ENCODE measurements around the gene RALGDS. TPM values are rescaled to one million over a fixed set of nuclear protein-coding genes. Genes with fewer than 3 reads are reported as not detected.
A peak's percentile ranks its signal among the peaks of the same experiment; 100 is the strongest.

Gene RALGDS
- total and polyA plus RNA-seq, 12 donors, result 15.6 to 45.1 (median 28.1) TPM

DNA sequence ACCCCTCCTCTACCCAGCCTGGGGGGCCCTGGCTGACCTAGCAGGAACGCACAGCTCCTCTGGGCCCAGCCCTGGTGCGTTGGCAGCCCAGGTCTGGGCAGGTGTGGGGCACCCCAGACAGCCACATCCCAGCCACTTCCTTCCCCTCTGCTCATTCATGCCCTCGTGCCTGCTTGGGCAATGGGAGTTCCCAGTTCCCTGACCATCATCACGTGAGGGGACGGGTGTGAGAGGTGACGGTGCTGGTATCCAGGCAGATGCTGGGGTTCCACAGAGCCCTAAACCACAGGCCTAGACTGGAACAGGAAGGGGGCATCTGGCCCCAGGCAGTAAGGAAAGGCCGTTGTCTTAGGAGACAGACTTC lies 8.4 kb downstream of the RALGDS start:
- Histone ChIP-seq H3K27ac (peak overlapping the region in 9 of 10 donors; percentile 73 to 96 (median 82)), H3K4me3 (no peak overlapping the region), H3K9me3 (no peaks in the 10 kb centered on the region), H3K4me1 (peaks cover 50 to 64% (median 57%) of the 10 kb centered on the region in 9 donors), H3K36me3 (peaks cover 5 to 55% (median 21%) of the 10 kb centered on the region in 9 donors), H3K27me3 (no peaks in the 10 kb centered on the region)
- 55 to 61% methylated on average over 7 of the region's 7 CpGs for WGBS, 2 donors
- peak; percentile 34 to 59 for DNase-seq
- intact Hi-C loops (cut with DNase I), result no loop called here
- peak in 6 of 8 donors; percentile 6 to 31 (median 18) for ATAC-seq
- TF ChIP-seq, protein P1, sequence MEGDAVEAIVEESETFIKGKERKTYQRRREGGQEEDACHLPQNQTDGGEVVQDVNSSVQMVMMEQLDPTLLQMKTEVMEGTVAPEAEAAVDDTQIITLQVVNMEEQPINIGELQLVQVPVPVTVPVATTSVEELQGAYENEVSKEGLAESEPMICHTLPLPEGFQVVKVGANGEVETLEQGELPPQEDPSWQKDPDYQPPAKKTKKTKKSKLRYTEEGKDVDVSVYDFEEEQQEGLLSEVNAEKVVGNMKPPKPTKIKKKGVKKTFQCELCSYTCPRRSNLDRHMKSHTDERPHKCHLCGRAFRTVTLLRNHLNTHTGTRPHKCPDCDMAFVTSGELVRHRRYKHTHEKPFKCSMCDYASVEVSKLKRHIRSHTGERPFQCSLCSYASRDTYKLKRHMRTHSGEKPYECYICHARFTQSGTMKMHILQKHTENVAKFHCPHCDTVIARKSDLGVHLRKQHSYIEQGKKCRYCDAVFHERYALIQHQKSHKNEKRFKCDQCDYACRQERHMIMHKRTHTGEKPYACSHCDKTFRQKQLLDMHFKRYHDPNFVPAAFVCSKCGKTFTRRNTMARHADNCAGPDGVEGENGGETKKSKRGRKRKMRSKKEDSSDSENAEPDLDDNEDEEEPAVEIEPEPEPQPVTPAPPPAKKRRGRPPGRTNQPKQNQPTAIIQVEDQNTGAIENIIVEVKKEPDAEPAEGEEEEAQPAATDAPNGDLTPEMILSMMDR (IDR thresholded peaks at IDR 0.05), result no peak

DNA sequence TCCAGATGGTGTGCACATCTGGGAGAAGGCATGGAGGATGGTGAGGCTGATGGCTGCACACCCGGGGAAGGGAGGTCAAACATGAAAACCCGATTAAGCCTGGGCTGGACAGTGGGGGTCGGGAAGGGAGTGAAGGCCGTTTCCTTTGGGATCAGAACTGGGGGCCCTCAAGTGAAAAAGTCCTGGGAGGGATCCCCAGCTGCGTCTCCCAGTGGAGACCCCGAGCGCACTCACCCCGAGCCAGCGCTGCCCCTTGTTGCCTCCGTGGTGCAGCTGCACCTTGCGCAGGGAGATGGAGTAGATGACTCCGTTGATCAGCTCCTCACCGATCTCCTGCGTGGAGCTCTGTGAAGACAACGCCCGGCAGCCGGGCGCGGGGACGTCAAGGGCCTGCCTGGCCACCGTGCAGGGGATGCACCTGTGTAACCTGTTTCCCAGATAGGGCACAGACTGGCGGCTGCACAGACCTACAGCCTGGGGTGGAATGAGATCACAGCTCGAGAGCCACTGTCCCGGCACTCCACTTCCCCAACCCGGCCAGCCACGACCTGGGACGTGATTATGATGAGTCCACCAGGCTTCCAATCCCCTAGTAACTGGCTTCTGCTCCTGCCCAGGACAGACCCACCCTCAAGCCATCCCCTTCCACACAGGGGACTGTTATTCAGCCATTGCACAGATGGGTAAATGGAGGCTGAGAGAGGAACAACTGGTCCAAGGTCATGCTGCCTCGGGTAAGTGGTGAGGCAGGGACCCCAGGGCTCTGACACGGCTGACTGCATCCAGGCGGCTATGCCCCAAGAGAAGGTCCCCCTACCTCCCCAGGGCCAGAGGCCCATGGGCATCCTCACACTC lies 9.0 kb downstream of the RALGDS start:
- Histone ChIP-seq H3K4me1 (peaks cover 44 to 58% (median 51%) of the 10 kb centered on the region in 9 donors), H3K4me3 (no peak overlapping the region), H3K27ac (peak overlapping the region in 8 of 10 donors; percentile 76 to 96 (median 83)), H3K27me3 (no peaks in the 10 kb centered on the region), H3K9me3 (no peaks in the 10 kb centered on the region), H3K36me3 (peaks cover 5 to 61% (median 27%) of the 10 kb centered on the region in 9 donors)
- WGBS, 2 donors, result 88 to 89% methylated on average over 30 of the region's 30 CpGs
- TF ChIP-seq, protein P1 (IDR thresholded peaks at IDR 0.05), result no peak
- DNase-seq (peak in 1 of 2 donors; percentile 16), ATAC-seq (no peak)
- intact Hi-C loops (cut with DNase I), result no loop called here

DNA sequence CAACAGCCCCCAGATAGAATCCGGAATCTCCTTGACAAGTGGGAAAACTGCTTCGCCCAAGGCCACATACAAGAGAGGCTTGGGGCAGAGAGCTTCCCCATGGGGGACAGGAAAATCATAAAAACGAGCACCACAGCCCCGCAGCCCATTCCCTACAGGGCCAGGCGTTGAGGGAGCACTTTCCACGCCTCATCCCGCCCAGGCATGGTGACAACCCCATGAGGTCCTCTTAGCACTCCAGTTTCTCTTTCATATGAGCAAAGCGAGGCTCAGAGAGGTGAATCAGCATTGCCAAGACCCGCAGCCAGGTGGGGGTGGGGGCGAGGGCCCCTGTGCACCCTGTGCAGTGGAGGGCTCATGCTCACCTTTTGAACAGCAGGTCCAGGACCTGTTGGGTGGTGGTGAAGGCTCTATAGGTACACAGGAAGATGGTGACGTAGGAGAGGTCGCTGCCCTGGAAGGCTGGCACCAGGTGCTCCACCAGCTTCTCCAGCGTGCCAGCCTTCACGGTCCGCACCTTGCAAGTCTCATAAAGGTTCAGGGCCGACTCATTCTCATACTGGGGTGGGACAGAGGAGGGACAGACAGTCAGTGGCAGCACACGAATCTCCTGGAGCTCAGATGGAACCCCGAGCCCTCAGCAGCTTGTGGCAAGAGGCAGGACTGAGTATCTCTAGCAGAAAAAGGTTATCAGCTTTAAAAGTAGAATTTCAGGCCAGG lies 10.9 kb downstream of the RALGDS start:
- Histone ChIP-seq H3K9me3 (no peaks in the 10 kb centered on the region), H3K36me3 (peaks cover 5 to 70% (median 42%) of the 10 kb centered on the region in 9 donors), H3K4me1 (peaks cover 28 to 39% (median 32%) of the 10 kb centered on the region in 9 donors), H3K4me3 (no peak overlapping the region), H3K27ac (no peak overlapping the region), H3K27me3 (no peaks in the 10 kb centered on the region)
- ATAC-seq, result no peak
- intact Hi-C loops (cut with DNase I), result loop anchor here in 1 of 10 donors (10.0 kb wide), 1 partner anchor 65 kb away; no protein-coding TSS in a partner anchor
- DNase-seq, result no peak
- WGBS, 2 donors, result 93 to 94% methylated on average over 18 of the region's 18 CpGs
- TF ChIP-seq, protein P1 (IDR thresholded peaks at IDR 0.05), result no peak
